PC-3 (cell line): ENCODE measurements around the gene VMAC.

Experiments
- EZH2 ChIP-seq: fragments of 300-600 bp; sonication (generic); IDR thresholded peaks from one replicate; pipeline ENCODE4 v1.6.1; 2017; ENCODE audit warnings: antibody characterized with exemption, mild to moderate bottlenecking, low read length; ENCODE audit not compliant: unreplicated experiment
- TF ChIP-seq, protein P1 (sequence below): fragments of 300-600 bp; sonication (generic); conservative IDR thresholded peaks from 2 replicates; pipeline ENCODE4 v1.5.1; 2017; ENCODE audit warnings: antibody characterized with exemption, low read depth, mild to moderate bottlenecking, low read length

DNA sequence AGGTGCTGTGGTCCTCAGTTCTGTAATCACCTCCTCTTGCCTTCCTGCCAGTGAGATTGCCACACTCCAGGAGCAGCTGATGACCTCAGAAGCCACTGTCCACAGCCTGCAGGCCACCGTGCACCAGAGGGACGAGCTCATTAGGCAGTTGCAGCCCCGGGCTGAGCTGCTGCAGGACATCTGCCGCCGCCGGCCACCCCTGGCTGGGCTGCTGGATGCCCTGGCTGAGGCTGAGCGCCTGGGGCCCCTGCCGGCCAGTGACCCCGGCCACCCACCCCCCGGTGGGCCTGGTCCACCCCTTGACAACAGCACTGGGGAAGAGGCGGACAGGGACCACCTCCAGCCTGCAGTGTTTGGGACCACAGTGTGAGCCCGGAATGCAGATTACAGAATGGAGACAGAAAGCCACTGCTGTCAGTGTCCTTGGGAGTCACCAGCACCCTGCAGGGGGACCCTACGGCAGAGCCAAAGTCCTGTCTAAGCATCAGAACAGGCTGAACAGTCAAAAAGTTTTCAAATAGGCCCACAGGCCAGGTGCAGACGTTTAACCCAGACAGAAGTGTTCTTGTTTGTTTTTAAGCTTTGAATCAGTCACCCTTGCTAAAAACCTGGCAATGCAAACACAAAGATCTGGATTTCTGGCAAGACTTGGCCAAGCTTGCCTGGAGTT is 4.2 kb downstream of the VMAC start:
- TF ChIP-seq, protein P1, sequence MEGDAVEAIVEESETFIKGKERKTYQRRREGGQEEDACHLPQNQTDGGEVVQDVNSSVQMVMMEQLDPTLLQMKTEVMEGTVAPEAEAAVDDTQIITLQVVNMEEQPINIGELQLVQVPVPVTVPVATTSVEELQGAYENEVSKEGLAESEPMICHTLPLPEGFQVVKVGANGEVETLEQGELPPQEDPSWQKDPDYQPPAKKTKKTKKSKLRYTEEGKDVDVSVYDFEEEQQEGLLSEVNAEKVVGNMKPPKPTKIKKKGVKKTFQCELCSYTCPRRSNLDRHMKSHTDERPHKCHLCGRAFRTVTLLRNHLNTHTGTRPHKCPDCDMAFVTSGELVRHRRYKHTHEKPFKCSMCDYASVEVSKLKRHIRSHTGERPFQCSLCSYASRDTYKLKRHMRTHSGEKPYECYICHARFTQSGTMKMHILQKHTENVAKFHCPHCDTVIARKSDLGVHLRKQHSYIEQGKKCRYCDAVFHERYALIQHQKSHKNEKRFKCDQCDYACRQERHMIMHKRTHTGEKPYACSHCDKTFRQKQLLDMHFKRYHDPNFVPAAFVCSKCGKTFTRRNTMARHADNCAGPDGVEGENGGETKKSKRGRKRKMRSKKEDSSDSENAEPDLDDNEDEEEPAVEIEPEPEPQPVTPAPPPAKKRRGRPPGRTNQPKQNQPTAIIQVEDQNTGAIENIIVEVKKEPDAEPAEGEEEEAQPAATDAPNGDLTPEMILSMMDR, result no peak
- TF ChIP-seq EZH2, result no peak
